ENCODE results near the gene PRKAG3.

DNA sequence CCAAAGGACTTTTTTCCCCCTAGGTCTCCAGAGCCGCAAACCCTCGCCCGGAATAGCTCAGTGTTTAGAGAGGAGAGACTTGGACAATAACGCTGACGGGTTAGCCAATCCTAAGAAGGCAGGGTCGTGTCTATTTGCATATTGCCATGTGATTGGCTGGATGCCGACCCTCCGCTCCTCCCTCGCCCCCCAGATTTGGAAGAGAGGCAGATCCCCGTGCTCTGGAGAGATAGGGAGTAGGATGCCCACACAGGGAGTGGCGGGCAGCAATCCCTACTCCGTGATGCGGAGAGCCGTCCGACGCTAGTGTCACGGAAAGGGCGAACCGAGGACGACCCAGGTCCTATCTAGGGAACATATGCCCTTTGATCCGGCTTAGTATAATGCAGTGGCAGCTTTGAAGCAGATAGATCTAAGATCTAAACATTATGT is 29.4 kb upstream of the PRKAG3 start:
- TF ChIP-seq, protein P1, sequence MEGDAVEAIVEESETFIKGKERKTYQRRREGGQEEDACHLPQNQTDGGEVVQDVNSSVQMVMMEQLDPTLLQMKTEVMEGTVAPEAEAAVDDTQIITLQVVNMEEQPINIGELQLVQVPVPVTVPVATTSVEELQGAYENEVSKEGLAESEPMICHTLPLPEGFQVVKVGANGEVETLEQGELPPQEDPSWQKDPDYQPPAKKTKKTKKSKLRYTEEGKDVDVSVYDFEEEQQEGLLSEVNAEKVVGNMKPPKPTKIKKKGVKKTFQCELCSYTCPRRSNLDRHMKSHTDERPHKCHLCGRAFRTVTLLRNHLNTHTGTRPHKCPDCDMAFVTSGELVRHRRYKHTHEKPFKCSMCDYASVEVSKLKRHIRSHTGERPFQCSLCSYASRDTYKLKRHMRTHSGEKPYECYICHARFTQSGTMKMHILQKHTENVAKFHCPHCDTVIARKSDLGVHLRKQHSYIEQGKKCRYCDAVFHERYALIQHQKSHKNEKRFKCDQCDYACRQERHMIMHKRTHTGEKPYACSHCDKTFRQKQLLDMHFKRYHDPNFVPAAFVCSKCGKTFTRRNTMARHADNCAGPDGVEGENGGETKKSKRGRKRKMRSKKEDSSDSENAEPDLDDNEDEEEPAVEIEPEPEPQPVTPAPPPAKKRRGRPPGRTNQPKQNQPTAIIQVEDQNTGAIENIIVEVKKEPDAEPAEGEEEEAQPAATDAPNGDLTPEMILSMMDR (IDR thresholded peaks at IDR 0.05), result no peak
- TF ChIP-seq POLR2A (IDR thresholded peaks at IDR 0.05; ENCODE audit: low read depth) (no peak), POLR2AphosphoS5 (IDR thresholded peaks at IDR 0.05) (peak in 1 of 2 donors; percentile 67)
